HG03469 (cell line): Measurements from ENCODE around the gene LMOD2.

Source experiments
- ATAC-seq: cut with Tn5 transposase; IDR thresholded peaks from one replicate; pipeline ENCODE4 v1.9.1; 2021; ENCODE audit warnings: mild to moderate bottlenecking, moderate library complexity, moderate number of reproducible peaks; ENCODE audit not compliant: unreplicated experiment

Gene LMOD2

GRCh38 chr7:123669485-123669884 is 13.8 kb downstream of the LMOD2 start:
- no peak for ATAC-seq

GRCh38 chr7:123673137-123673732 is 17.6 kb downstream of the LMOD2 start:
- ATAC-seq = no peak

DNA sequence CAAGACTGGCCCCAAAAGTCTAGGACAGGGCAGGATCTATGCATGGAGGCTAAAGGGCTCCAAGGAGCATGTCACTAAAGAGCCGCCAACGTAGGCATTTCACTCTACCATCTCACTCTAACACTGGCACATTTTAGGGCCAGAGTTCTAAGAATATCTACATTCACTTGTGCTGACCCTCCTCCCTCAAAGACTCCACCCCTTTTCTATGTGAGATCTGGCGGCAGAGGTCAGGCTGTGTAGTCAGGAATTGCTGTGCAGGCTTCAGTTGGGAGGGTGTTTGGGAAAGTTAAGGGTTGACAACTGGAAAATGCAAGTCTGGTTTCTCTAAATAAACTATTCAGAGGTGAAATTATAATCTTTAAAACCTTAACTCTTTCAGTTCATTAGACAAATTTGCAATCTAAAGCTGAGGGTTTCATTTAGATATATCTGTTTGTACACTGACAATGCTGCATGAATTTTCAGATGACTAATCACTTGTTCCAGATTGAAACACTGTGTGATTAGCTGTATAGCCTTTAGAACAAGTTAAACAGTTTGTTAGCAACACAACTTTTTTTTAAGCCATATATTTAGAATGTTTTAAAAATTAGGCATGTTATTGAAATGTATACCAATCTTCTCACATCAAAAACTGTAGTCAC is 18.2 kb downstream of the LMOD2 start:
- ATAC-seq = no peak

DNA sequence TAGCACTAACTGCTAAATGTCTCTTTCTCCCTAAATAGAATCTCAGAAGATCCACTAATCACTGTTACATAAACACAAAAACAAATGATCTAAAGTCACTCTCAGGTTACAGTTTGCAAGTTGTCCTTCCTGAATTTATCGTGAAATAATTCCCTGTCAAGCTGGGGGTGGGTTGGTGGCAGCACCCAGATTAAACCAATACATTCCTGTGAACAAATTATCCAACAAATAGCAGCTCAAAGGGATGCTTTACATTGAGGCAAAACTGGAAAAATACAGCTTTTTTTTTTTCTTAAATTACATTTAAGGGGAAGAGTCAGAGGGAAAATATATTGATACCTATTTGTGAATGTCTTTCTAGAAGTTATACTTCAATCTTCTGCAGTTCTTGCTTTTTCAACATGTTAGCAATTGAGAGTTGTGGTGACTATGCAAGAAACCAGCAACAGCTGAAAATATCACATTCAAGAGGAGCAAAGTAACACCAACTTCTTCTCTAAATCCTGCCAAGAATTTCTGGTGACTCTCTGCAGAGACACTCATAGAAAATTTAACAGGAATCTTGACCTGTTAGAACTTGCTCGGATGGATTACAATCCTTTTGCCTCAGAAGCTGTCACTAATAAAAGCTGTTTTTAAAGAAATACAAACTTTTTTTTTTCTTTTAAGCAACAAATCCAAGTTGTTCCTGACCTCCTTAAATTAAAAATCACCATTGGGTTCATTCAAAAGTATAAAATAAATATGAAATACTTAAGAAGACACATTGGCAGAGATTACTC is 18.9 kb downstream of the LMOD2 start:
- no peak for ATAC-seq

DNA sequence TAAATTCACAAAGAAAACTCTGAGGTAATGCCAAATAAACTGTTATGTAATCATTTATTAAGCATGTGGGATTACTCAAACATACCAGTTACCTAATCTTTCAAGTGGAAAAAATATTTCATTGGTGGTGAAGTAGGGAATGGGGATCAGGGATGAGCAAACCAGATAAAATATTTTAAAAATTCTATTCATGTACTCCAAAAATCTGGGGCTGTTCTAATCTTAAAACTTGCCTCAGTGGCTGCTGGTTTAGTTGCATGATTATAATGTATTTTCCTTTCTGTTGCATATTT is 19.5 kb downstream of the LMOD2 start:
- no peak for ATAC-seq

DNA sequence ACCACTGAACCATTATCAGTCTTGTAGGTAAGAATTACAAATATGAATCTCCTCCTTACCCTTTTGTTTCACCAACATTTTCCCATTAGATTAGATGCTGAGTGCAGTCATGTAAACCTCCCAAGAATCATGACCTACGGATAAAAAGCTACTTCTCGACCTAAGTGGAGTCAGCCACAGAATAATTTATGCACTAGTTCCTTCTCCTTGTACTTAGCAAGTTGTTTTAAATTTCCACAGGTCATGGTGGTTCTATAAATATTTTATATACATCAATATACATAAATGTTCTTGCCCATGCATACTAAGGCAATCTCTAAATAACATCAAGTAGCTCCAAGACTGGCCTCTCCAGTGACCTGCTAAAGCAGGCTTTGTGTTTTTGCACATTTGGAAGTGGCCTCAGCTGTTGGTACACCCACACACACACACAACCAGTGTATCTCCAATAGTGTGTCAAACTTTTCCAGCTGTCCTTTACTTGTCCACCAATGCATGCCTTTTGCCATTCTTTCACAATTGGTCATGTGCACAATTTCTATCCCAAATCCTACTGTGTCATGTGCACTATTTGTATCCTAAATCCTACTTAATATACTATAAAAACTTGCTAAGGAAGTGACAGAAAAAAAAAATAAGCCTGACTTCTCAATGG is 21.5 kb downstream of the LMOD2 start:
- no peak for ATAC-seq

DNA sequence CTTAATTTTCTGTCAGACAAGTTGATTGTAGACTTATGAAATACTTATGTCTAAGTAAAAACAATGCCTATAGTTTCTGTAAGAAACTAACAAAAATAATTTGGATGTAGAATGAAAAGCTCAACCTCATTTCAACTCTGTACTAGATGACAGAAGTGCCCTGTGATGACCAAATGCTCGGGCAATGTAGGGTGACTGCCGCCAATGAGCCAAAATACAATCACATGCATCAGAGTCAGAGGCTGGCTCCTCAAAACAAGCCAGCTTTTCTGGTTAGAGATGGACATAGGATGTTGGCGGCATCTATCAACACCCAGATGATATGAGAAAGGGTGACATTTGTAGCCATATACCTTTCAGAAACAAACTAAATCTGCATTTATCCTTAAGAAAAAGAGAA is 23.9 kb downstream of the LMOD2 start:
- ATAC-seq = no peak

DNA sequence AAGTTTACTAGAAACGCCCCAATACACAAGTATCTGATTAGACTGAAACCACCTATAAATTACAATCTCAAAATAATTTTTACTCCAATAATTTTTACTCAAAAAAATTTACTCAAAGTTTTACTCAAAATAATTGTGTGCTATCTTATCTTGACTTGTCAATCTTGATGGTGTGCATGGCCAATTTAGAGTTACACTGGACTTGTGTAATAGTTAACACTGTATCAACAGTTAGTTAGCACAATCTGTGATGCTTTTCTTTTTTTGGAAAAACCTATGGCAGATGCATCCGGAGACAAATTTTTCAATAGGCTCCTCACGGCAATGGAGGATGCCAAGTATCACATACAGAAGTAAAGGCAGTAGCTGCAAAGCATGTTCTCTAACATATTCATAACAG is 24.9 kb downstream of the LMOD2 start:
- ATAC-seq = no peak

DNA sequence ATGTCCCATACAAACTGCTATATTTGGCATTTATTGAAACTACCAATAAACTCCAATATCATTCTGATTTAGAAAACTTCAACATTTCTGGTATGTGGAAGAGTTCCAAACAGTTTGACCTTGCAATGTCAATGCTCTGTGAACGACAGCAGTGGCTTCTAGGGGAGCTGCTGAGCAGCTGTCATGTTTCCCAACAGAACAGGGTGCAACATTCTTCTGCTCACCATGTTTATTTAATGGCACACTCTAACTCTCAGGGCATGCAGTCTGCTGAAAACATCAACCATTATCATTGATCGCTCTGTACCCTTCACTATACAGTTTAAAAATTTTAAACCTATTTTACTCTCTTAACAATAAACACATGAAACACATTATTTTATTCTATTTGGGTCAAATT is 25.9 kb downstream of the LMOD2 start:
- ATAC-seq = no peak

DNA sequence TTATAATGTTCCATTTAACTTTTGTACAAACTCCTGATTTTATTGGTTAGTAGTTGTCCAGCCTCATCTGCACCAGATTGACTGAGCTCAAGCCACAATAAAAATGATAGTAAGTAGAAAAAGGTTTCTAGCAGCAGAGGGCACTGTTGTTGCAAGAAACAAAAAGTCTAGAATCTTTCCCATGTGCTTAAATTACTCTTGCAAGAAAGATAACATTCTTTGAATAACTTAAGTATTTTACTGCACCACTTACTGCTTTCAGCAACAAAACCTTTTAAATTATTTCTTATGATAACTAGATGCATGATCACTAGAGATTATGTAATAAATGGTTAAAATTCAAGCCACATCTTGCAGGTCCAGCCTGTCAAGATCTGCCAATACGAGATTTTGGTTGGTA is 27.0 kb downstream of the LMOD2 start:
- no peak for ATAC-seq

GRCh38 chr7:123687161-123687560 is 31.5 kb downstream of the LMOD2 start:
- ATAC-seq = no peak

DNA sequence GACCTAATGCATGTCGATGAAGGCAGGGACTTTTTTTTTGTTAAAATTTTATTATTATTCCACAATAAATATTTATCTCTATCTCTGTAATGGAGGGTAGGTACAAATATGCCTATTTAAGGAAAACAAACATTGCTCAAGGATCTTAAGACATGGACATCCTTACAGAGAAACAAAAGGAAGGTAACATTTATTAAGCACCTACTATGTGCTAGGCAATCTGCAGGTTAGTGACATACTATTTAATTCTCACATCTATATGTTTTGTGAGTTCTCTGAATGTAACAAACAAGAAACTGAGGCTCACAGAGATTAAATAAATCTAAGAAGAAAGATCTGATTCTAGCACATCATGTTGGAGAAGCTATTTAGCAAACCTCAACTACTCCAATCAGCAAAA is 32.1 kb downstream of the LMOD2 start:
- ATAC-seq = no peak

DNA sequence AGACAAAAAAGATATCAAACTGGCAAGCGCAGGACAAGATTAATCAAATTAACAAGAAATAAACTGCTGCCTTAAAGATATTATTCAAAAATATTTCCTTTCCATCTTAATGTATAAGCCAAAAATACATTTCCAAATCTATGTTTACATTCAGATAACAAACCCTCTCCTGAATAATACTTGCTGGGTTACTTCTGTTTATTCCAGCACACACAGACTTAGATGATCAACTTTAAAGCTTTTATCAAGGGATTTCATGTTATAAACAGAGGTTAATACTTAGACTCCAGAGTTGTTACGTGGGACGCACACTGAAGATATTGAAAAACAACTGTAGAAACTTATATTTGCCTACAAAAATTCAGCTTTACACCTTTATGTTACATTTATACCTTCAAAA is 33.6 kb downstream of the LMOD2 start:
- no peak for ATAC-seq

DNA sequence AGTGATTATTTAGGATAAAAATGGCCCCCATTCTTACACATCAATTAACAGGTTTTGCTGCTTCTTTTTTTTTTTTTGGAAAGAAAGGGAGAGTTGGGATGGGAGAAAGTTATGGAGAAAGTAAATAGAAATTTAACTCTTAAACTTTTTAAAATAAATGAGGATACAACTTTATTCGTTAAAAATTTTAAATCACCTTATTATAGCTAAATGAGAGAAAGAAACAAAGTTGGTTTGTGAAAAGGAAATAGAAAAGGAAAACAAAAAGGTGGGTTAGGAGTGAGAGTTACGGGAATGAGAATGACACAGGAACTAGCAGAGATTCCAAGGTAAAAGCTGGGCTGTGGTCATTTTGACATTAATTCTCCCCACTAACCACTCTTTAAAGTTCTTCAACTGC is 34.9 kb downstream of the LMOD2 start:
- ATAC-seq = no peak

DNA sequence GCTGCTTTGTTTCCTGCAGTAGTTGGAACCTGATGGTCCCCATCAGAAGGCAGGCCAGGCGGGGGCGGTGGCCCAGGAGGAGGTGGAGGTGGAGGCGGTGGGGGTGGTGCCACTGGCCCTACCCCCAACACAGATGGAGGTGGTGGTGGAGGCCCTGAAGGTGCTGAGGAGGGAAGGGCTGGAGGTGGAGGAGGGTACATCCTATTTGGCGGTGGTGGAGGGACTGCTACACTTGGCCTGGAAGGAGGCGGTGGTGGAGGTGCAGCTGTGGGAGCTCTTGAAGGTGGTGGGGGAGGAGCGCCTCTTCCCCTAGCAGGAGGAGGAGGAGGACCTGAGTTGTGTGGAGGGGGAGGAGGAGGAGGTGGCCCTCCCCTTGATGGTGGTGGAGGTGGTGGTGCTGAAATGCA is 36.8 kb downstream of the LMOD2 start:
- no peak for ATAC-seq

- no peak for ATAC-seq
Measured at GRCh38 chr7:123695944-123696677, 40.4 kb downstream of the LMOD2 start.

DNA sequence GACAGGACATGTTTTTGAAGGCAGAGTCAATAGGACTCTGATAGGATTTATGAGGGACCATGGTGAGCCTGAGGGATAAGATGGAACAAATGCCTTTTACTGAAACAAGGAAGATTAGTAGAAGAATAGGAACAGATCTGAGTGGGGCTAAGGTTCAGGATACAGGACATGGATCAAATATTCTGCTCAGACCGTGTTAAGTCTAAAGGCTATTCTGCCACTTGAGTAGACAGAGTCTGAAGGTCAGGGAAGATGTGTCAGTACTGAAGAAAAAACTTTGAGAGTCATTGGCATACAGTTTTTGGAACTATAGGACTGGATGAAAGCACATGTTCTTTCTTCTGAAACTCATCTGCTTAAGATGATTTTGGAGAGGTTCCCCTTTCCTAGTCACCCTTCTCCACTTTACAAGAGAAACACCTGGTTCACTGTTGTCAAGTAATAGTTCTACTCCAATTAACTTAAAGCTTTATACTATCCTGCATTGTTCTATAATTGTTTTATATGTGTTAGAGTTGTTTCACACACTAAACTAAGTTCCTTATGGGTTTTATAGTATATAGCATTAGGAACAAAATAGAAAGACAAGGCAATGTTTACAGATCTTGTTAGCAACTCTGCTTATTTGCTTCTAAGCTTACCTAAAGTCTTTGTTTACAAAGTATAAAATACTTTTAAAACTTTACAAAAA is 49.7 kb downstream of the LMOD2 start:
- no peak for ATAC-seq

- ATAC-seq = no peak
Measured at GRCh38 chr7:123709525-123709924, 53.9 kb downstream of the LMOD2 start.

DNA sequence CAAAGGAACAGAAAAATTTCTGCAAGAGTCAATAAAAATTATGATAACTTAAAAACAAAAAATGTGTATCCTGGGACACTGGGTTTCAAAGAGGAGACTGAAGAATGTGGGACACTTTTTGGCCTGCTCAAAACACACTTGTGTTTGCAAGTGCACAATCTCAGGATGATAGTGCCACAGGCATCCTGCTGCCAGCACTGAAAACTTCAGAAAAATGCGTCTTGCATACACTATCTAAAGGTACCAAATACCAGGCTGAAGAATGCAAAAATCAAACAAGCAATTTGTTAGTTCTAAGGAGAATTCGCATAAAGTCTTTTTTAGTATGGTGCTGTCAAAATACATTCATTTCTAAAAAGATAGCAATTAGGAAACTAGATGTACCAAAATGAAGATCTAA is 55.0 kb downstream of the LMOD2 start:
- ATAC-seq = no peak

- no peak for ATAC-seq
Measured at GRCh38 chr7:123711832-123712293, 56.2 kb downstream of the LMOD2 start.

- ATAC-seq = no peak
Measured at GRCh38 chr7:123712619-123713018, 57.0 kb downstream of the LMOD2 start.
